ENCODE data around the gene TMEM238.
A peak's percentile ranks its signal among the peaks of the same experiment; 100 is the strongest.

TMEM238 gene

DNA sequence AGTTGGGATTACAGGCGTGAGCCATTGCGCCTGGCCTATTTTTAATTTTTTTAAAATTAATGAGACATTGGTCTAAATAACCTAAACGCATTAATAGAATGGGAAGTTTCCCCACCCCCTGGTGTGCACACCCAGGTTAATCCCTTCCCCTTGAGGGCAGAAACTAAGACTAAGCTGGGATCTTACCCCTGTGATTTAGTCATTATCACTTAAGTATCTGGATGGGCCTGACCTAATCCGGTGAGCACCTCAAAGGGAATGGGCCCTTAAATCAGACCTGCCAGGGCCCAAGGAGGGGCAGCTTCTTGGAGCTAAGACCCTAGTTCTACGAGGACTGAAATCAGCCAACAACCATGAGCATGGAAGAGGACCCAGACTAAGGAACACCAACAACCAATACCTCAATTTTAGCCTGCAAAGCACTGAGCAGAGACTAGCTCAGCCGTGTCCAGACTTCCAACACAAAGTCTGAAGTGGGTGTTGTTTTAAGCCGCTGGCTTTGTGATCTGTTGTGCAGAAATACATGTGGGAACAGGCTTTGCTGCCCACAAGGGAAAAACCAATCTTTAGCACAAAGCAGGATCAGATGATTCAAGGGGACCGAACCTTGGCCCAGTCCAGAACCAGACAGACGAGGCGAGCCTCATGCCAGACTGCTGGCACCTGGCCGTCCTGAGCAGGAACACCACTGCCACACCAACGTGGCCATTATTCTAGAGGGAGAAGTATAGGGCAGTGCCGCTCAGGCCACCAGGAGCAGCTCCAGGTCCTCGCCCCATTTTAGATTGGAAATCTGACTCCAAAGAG is 16.4 kb upstream of the TMEM238 start:
- DNase-seq: no peak

- DNase-seq: no peak
These were observed 14.3 kb upstream of the TMEM238 start for GRCh38 chr19:55398200-55398925.

DNA sequence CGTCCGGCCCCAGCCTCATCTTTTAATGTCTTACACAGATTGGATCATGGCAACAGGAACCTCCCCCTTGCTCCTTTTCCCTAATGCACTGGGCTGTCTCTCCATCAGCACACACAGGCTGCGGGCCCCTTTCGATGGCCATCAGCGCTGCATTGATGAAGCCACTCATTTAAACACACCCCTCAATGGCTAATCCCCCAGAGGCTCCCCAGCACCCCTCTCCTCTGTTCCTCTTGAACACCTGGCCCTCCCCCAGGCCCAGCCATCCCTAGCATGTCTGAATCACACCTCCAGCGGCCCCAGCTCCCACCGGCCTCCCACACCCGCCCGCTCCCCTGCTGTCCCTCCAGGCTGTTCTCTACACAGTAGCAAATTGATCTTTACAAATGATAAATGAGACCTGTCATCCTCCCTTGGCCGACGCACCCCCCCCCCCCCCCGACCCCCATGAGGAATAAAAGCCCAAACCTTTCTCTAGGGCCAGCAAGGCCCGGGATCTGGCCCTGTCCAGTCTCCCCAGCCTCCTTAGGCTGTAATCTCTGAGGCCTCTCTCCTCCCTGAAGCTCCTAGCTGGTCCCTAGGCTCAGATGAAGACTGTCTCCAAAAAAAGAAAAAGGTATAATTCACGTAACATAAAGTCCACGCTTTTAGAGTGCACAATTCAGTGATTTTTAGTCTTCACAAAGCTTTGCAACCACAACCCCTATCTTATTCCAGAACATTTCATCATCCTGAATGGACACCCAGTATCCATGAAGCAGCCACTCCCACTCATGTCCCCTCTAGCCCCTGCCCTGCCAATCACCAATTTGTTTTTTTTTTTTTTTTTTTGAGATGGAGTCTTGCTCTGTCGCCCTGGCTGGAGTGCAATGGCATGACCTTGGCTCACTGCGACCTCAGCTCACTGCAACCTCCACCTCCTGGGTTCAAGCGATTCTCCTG is 9.0 kb upstream of the TMEM238 start:
- DNase-seq: no peak

DNA sequence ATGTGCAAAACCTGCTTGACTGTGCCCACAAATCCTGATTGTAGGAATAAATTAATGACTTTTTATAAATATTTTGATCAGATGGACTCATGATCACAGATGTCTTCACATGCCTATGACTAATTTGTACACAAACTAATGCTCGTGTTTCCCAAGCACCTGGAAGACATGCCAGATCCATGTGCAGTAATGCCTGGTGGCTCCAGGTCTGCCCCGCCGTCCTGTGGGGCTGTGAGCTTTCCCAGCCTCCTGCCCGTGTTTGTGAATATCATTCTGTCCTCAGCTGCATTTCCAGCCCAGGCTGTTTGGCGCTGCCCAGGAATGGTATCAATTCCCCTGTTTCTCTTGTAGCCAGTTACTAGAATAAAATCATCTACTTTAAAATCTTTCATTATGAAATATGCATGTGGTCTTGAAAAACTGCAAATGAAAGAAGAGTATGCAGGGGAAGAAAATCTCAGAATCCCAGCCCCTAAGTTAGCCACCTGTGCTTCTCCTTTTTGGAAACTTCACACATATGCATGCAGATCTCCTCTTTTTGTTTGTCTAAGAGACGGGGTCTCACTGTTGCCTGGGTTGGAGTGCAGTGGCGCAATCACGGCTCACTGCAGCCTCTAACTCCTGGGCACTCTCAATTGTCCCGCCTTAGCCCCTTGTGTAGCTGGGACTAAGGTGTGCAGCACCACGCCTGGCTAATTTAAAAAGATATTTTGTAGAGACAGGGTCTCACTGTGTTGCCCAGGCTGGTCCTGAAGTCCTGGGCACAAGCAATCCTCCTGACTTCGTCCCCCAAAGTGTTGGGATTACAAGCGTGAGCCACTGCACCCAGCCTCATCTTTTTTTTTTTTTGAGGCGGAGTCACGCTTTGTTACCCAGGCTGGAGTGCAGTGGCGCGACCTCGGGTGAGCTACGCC is 7.9 kb upstream of the TMEM238 start:
- no peak for DNase-seq

- DNase-seq: no peak
These were observed 7.1 kb upstream of the TMEM238 start for GRCh38 chr19:55391191-55391670.

- no peak for DNase-seq
These were observed 6.4 kb upstream of the TMEM238 start for GRCh38 chr19:55390461-55390880.

DNA sequence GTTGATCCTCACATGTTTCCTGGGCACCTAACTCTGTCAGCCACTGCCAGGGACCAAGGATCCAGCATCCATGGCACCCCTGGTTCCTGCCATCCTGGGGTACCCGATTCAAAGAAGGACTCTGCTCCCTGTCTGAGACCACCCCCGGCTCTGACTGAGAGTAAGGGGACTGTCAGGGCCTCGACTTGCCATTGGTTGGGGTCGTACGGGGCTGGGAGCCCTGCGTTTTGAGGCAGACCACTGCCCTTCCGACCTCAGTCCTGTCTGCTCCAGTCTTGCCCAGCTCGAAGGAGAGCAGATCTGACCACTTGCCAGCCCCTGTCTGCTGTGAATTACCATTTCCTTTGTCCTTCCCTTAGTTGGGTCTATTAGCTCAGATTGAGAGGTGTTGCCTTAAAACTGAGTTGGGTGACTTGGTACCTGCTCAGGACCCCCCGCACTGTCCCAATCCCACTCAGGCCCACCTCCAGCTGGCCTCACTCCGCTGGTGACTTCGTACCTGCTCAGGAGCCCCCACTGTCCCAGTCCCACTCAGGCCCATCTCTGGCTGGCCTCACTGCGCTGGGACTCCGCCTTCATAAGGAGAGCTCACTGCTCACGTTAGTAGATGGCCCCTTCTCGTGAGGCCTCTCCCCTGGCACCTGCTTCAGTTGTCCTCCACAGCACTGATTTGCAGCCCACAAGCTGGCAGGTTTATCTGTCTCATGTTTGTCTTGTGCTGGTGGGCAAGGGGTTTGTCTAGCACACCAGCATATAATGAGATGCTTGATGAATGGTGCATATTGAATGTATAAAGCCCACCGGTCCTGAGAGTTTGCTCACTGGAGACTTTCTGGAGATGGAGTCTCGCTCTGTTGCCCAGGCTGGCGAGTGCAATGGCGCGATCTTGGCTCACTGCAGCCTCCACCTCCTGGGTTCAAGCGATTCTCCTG is 5.6 kb upstream of the TMEM238 start:
- no peak for DNase-seq

DNA sequence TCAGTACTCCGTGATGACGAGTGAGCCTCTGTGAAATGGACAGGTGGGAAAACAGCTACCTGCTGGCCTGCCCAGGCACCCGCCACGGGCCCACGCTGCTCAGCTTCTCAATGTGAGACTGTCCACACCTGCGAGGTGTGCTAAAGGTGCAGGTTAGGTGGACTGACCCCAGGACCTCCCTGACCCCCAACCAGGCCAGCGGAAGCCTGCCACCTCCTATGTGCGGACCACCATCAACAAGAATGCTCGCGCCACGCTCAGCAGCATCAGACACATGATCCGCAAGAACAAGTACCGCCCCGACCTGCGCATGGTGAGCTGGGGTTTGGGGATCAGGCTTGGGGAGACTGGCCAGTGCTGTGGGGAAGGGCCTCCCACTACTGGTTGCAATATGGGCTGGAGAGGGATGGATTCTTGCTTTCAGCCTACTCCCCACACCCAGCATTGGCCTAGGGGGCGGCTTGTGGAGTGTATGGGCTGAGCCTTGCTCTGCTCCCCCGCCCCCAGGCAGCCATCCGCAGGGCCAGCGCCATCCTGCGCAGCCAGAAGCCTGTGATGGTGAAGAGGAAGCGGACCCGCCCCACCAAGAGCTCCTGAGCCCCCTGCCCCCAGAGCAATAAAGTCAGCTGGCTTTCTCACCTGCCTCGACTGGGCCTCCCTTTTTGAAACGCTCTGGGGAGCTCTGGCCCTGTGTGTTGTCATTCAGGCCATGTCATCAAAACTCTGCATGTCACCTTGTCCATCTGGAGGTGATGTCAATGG is 3.8 kb upstream of the TMEM238 start:
- DNase-seq: no peak

DNA sequence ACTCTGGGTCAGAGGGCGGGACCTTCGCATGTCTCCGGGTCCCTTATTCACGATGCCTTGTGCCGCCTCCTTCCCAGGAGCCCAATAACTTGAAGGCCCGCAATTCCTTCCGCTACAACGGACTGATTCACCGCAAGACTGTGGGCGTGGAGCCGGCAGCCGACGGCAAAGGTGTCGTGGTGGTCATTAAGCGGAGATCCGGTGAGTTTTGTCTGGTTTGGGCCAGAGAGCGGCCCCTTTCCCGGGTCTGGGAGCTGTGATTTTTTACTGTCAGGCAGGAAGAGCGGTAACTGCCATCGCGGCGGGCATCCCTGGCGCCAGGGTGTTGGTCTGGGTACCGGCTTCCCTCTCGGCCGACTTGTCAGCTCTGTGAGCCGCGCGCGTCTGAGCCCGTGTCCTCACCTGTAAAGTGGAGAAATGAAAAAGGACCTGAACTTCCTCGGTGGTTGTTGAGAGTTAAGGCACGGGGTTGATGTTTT is 2.4 kb upstream of the TMEM238 start:
- DNase-seq: no peak

DNA sequence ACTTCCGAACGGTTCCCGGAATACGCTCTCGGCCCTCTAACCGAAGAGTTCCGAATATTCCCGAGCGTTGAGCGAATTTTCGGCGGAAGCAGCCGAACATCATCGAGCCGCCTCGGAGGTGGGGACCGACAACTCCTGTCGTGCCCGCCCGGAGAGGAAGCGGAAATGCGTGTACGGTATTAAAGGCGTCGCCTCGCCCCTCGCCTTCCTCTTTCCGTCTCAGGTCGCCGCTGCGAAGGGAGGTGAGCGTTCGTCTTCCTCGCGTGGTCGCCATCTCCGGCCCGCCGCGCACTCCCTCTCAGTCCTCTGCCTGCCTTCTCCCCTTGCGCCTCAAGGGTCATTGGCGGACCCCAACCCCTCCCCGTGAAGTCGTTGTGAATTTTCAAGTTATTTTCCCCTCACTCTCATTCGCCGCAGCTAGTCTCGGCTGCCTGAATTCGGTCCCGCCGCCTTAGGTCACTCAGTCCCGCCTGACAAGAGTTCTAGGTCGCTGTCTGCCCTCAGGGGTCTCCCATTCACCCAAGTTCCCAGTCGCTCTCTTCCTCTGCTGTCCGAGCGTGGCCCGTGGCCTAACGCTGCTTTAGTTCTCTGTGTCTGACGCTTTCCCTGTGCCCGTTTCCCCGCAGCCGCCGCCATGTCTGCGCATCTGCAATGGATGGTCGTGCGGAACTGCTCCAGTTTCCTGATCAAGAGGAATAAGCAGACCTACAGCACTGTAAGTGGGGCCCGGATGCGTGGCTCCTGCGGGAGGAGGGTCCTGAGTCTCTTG is 1.8 kb upstream of the TMEM238 start, which contains the start of gene RPL28:
Gene RPL28, plus strand, starts transcription at position 209 of the 769 bp plus-strand sequence. Its CDS starts 426 bp downstream, at position 635.
- peak; percentile 100 for DNase-seq

GRCh38 chr19:55384920-55385723 is 1.0 kb upstream of the TMEM238 start:
- peak; percentile 99 for DNase-seq

DNA sequence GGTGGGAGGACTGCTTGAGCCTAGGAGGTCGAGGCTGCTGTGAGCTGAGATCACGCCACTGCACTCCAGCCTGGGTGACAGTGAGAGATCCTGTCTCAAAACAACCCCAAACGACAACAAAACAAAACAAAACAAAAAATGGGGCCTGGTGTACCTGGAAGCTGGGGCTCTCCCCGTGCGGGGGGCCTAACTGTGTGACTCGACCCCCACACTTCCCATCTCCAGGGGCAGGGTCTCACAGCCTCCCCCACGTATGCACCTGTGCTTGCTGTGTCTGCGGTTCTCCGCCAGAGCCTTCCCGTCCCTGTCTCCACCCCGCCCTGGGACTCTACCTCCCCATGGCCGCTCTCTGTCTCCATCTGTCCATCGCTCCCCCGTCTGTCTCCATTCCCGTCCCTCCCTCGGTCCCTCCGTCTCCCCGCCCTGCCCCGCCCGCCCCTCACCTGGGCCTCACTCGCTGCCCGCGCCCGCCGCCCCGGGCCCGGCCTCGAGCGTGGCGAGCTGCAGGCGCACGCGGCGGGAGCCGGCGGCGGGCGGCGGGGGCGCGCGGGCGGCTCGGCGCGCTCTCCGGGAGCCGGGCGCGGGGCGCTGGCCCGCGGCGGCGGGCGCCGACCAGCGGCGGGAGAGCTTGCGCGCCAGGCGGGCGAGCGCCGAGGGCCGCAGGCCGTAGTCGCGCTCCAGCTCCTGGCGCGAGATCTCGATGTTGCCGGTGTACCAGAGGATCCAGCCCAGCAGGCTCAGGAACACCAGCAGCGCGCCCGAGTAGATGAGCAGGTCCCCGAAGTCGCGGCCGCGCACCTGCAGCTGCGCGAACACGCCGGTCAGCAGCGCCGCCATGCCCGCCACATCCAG is 587 bp downstream of the TMEM238 start:
- DNase-seq: peak; percentile 80

DNA sequence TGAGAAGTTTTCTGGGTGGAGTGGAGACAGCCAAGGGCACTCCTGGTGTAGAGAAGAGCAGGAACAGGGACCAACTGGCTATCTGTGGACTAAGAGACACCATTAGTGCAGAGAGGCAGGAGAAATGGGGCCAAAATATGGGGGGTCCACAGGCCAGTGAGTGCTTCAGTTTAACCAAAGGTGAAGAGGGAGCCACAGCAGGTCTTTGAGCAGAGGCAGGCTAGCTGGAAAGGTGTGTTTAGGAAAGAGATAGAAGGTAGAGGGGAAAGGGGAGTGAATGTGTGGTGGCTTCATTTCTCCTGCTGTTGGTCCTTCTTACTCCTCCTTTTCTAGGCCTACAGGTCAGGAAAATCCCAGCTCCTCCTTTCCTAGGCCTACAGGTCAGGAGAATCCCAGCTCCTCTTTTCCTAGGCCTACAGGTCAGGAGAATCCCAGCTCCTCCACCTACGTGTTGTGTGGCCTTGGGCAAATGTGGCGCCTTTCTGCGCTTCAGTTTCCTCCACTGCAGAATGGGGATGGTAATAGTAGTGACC is 1.5 kb downstream of the TMEM238 start:
- DNase-seq: no peak

GRCh38 chr19:55382013-55382412 is 2.1 kb downstream of the TMEM238 start:
- DNase-seq: no peak

DNA sequence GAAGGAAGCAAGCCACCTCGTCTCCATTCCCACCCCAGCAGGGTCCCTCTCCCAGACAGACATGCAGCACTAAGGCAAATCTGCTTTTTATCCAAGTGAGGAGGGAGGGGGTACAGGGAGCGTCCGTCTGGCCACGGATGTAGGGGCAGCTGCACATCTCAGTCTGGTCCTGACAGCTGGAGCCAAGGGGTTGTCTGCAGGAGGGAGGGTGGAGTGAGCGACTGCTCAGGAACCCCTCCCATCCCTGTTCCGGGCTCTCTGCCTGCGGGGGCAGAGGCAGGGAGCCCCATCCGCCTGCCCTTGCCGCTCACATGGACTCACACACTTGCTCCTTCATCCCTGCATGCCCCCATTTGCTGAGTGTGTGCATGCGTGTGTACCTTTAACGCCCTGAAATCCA is 4.9 kb downstream of the TMEM238 start:
- DNase-seq: no peak

DNA sequence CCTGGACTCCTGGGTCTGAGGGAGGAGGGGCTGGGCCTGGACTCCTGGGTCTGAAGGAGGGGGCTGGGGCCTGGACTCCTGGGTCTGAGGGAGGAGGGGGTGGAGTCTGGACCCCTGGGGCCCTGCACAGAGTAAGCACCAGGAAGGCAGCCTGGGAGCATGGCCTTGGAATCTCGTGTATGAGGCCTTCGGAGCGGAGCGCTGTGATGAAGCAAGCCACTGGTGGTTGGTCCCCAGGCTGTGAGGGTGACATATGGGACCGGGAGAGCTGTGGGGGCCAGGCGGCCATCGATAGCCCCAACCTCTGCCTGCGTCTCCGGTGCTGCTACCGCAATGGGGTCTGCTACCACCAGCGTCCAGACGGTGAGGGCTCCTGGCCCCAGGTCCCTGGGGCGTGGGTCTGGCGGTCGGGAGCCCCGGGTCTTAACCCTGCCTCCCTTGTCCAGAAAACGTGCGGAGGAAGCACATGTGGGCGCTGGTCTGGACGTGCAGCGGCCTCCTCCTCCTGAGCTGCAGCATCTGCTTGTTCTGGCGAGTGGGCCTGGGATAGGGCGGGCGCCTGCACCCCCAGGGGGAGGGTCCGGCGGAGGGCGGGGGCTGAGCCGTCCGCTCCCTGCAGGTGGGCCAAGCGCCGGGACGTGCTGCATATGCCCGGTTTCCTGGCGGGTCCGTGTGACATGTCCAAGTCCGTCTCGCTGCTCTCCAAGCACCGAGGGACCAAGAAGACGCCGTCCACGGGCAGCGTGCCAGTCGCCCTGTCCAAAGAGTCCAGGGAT is 6.5 kb downstream of the TMEM238 start:
- DNase-seq: no peak

Data from OCI-M1 (cell line).